Endometrial microvascular endothelial cells (primary cell): ENCODE results near the gene DRP2. TPM values are rescaled to one million over a fixed set of nuclear protein-coding genes. Genes with fewer than 3 reads are reported as not detected.
"Not testable (repeated sequence)": the region's sequence is repeated elsewhere in the genome, so short reads cannot be mapped to it uniquely, and the experiment has no call there.

ENCODE experiments used
- in situ Hi-C: cut with HindIII; loops from 2 replicates; pipeline ENCODE4 v1.10.0; 2017; ENCODE audit warnings: low sequenced_read_pairs, low pct_unique_long_range_greater_than_20kb; ENCODE audit errors: inconsistent ontology term
- total RNA-seq: library from RNA; depleted of rRNA; stranded (reverse); fragments of >200 nt; gene quantifications from one replicate; pipeline ENCODE4 v1.2.3, GENCODE V29; 2015; ENCODE audit errors: inconsistent ontology term

The DRP2 gene, protein sequence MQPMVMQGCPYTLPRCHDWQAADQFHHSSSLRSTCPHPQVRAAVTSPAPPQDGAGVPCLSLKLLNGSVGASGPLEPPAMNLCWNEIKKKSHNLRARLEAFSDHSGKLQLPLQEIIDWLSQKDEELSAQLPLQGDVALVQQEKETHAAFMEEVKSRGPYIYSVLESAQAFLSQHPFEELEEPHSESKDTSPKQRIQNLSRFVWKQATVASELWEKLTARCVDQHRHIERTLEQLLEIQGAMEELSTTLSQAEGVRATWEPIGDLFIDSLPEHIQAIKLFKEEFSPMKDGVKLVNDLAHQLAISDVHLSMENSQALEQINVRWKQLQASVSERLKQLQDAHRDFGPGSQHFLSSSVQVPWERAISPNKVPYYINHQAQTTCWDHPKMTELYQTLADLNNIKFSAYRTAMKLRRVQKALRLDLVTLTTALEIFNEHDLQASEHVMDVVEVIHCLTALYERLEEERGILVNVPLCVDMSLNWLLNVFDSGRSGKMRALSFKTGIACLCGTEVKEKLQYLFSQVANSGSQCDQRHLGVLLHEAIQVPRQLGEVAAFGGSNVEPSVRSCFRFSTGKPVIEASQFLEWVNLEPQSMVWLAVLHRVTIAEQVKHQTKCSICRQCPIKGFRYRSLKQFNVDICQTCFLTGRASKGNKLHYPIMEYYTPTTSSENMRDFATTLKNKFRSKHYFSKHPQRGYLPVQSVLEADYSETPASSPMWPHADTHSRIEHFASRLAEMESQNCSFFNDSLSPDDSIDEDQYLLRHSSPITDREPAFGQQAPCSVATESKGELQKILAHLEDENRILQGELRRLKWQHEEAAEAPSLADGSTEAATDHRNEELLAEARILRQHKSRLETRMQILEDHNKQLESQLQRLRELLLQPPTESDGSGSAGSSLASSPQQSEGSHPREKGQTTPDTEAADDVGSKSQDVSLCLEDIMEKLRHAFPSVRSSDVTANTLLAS
- total RNA-seq, result 0.56 TPM

DNA sequence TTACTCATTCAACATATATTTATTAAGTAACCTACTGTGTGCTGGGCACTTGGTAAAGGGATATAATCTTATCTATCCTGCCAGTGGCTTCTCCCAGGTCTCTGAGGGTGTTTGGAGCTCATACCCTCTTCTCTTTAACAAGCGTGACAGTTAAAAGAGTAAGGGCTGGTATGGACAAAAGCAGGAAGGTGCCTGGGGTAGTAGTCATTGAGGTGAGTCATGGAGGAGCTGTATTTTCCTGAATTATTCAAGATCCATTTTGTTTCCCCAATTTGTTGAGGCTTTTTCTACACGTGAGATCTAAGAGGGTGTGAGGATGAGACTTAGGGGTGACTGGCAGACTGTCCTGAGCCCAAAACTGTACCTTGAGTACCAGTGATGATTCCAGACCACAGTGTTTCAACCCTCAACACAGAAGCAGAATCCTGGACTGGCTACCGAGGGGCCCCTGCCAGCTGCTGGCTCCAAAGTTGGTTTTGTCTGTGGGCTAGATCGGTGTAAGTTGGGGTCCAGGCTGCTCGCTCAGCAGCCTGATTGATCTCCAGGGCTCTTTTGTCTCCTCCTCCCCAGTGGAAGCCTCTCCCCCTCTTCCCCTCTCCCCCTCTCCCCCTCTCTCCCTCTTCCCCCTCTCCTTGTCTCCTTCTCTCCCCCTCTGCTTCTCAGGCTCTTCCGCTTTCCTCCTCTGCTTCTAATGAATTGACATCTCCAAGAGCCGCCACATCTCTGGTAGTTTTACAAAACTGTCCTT lies at the start of gene DRP2:
DRP2 (plus strand) TSS at position 671 of the 748 bp plus-strand sequence. CDS start 11,862 bp downstream, outside the sequence.
- in situ Hi-C loops, result no loop called here

DNA sequence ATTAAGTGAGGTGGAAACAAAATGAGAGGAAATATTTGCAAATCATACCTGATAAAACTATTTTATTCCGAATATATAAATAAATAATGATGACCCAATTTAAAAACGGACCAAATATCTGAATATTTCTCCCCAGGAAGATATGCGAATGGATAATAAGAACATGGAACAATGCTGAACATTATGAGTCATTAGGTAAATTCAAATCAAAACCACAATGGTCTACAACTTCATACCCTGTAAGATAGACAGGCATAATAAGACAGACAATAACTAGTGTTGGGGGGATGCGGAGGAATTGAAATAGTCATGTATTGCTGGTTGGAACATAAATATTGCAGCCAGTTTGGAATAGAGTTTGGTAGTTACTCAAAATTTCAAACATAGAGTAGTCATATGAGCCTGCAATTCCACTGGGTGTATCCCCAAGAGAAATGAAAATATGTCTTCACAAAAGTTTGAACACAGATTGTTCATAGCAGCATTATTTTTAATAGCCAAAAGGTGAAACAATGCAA lies 47.6 kb upstream of the DRP2 start:
- in situ Hi-C loops, result no loop called here

DNA sequence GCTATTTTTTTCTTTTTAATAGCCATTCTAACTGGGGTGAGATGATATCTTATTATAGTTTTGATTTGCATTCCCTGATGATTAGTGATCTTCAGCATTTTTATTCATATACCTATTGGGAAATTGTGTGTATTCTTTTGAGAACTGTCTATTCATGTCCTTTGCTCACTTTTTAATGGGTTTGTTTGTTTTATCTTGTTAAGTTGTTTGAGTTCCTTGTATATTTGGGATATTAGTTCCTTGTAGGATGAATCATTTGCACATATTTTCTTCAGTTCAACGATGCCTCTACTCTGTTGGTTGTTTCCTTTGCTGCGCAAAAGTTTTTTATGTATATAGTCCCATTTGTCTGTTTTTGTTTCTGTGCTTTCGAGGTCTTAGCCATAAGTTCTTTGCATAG lies 43.1 kb upstream of the DRP2 start:
- in situ Hi-C loops, result no loop called here

DNA sequence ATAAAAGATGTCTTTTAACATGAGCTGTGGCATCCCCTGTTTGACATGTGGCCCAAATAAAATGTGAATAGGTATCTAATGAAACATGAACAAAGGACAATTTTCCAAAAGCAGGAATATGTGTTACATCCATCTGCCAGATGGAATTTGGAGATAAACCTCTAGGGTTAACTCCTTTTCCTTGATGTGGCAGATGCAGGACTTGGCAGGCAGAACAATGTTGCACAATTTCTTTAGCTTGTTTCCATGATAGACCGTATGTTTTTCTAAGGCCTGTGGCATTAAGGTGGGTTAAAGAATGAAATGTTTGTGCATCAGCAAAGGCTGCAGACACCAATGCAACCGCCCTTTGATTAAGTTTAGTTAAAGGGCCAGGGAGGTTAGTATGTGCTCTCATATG lies 34.7 kb upstream of the DRP2 start:
- in situ Hi-C loops, result not testable (repeated sequence)

DNA sequence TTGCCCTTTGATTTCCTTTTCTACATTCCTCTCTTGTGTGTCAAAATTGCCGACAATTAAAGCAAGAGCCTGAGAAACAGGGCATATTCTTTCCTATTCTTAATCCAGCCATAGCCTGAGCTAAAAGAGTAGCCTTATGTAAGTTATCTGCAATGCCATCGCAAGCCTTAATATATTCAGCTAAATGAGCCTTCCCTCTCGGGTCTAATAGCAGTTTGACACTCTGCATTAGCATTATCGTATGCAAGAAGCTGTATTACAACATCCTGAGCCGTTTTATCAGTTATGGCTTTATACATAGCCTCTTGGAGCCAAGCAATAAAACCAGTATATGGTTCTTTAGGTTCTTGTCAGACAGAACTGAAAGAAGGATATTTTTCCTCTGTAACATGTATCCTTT lies 31.6 kb upstream of the DRP2 start:
- in situ Hi-C loops, result not testable (repeated sequence)

DNA sequence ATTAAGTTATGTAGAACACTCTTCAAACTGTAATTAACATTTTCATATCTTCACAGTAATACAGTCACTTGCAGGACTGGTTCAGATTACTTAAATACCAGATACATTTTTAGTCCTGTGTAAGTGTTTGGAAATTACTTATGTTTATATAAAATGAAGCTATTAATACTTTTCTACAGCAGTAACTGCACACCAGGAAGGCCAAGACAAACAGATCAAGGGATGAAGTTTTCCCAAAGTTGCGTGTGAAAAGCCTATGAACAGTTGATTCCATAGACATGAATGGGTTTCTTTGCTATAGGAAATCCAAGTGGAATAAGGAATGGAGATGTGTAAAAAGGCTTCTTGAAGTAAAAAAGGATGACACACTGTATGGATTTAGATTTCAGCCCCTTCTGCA lies 28.9 kb upstream of the DRP2 start:
- in situ Hi-C loops, result no loop called here

DNA sequence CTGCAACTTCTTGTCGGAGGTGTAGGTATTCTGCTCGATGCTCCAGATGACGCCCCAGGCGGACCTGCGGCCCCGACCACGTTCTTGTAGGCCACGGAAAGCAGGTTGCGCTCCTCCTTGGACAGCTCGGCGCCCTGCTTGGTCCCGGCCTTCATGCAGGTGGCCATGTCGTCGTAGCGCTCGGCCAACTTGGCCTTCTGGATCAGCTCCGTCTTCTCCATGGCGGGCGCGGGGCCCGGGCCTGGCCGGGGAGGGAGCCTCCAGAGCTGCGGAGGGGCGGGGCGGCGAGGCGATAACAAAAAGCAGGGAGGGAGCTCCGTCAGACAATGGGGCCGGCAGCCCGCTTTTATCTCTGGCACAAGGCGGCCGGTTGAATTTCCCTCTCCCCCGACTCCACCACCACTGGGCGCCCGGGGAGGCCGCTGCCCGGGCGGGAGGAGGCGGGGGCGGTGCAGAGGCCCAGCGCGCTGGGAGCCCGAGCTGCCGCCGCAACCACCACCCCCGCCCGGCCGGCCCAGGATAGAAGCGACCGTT lies 28.3 kb upstream of the DRP2 start:
- in situ Hi-C loops, result no loop called here

DNA sequence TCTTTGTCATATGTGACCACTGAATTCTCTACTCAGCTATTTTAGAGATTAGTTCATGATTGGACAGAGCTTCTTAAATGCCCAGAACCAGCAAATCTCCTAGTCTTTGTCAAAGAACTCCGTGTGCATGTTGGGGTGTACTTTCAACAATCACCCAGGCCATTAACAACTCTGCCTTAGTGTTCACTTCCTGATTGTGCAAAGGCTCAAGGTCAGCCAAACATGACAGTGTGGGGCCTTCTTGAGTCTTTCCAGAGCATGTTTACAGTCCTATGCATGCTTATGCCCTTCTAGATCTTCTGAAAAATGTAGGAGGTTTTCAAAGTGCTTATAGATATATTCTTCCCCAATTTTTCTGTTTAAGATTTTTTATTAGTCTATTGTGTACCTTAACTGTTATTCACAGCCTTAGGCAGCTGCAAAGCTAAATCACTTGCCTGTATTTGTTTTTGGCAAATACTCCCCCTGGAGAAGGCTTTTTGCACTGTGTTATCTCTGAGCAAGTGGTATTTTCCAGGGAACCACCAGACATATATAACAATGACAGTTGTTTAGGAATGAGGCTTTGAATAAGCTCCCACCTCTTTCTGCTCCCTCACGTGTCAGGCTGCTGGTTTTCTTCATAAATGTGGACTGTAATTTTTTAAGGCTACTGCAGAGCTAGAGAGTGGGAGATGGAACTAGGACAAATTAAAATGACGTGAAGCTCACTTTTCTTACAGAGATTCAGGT lies 24.0 kb upstream of the DRP2 start:
- in situ Hi-C loops, result no loop called here

DNA sequence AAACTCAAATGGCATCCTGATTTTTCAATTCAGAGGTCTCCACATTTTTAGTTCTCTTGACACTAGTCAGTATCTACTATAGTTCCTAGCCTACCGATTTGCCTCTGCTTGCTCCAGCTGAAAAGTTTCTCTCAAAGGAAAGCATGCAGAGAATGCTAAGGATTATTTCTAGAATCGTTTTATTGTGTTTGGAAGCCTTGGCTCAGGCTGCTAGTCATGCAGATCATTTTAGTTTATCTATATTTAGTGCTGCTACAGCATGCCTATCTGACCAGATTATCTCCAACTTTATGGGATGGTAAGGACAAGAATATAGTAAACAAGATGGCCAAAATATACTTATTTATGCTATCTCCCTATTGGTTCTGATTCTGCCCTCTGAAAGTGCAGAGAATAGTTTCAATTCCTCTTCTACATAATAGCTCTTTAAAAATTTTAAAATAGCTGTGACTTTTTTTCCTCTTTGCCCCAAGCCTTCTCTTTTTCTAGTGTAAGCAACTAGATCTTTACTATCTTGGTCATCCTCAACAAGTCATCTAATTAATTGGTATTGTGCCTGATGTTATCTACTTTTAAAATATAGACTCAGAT lies 15.7 kb upstream of the DRP2 start:
- in situ Hi-C loops, result no loop called here

DNA sequence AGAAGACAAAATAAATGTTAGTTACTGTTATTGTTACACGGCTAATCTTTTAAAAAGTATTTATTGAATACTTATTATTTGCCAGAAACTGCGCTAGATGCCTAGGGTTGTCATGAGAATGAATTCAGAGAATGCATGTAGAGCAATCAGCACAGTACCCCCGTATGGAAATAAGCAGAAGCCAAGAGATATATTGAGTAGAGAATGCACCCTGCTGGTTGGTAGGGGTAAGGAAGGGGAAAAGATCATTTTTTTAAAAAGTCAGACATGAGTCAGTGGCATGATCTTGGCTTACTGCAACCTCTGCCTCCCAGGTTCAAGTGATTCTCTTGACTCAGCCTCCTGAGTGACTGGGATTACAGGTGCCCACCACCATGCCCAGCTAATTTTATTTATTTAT lies 13.1 kb upstream of the DRP2 start:
- in situ Hi-C loops, result no loop called here

DNA sequence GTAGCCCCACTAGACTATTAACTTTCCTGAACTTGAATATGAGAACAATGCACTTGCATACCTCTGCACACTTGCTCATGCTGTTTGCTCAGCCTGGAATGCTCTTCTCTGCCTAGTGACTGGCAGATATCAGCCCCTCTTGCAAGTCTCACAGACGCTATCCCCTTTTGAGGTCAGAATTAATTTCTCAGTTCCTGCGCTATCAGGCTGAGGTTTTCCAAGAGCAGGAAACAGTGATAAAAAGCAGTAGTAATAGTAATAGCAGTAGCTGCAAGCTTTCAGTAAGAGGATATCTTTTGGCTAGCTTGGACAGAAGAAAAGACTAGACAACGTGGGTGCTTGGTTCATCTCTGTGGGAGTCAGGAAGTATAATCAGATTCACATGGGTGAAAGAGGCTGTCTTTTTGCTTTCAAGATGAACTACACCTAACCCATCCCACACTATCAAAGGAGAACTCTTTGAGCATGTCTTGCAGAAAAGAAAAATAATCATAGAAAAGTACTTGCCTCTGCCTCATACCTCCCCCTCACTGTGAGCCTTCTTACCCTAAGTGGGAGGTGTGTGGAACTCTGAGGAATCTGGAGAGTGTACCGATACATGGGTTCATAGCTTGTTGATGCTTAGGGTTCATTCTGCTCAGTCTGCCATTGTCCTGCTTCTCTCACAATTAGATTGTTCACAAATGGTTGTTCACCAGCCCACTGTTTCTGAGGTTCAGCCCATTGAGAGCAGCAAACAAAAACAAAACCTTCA lies 11.3 kb upstream of the DRP2 start:
- in situ Hi-C loops, result no loop called here

DNA sequence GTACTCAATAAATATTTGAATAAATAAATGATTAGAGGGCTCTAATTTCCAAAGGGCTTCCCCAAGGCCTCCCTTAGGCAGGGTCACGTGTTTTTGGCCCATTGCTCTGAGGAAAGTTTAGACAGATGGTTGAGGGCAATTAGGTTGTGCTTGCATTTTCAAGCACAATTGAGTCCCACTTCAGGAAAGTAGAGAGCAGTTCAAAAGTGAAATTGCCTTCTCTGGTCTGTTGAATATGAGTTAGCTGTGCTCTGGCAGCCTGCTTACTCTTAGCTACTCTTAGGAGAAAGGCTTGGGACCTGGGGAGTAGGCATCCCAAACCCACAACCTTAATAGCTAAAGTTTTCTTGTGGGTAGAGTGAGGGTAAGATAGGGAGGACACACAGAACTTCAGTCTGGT lies 9.0 kb upstream of the DRP2 start:
- in situ Hi-C loops, result no loop called here

DNA sequence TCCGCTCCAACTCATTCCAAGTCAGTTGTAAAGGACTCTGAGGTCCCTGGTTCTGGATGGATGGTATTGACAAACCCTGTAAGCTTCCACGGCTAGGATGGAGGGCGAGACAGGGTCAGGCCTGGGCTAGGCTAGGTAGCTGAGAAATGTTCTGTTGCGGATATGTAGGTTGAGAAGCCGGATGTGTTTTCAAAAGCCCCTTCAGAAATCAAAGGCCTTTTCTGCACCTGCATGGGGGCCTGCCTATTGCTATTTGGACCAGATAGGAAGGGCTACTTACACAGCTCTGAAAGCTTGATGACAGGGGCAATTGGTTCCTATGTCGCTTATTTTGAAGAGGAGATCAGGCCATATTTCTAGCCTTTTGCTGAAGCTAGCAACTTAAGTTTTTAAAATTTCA lies 1.9 kb upstream of the DRP2 start:
- in situ Hi-C loops, result no loop called here

DNA sequence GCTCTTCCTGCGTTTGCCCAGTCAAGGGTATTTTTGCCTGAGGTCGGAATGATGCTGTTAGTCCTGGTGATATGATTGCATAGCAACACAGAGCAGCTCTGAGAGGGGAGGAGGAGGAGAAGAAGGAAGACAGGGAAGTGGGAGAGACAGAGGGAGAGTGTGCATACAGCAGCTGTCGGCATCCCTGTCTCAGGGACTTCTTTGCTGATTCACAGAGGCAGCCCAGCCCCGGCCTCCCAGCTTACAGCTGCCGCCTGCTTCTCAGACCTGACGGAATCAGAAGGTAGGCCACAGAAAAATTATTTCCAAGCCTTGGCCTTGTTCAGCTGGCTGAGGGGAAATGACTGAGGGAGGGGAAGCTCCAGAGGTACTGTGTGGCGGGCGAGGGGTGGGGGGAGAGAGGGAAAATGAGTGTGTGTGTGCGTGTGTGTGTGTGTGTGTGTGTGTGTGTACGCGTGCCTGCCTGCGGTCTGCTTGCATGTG lies 319 bp downstream of the DRP2 start:
- in situ Hi-C loops, result no loop called here

DNA sequence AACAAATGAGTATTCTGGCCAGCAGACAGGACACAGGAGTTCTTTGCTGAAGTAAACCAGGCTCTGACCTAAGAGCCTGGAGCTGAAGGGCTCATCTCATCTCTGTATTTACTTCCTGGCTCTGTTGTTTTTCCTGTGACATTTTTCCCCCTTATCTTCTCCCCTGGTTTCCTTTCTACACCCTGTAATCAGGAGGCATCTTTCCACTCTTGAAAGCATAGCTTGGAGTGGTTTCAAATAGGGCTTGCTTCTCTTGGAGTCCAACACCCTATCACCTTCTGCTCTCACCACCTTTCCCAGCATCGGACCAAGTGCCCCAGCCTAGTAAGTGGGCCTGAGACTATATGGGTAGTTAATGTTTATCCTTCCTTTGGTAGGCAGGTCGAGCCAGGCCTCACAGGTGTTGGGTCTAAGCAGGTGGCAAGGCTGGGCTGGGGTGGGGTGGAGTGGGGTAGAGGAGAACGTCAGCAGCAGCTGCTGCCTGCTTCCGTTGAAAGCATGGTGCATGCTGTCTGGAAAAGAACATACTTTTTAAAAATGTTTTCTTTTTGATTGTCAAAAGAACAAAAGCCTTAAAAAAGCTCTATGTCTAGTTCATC lies 1.2 kb downstream of the DRP2 start:
- in situ Hi-C loops, result no loop called here

DNA sequence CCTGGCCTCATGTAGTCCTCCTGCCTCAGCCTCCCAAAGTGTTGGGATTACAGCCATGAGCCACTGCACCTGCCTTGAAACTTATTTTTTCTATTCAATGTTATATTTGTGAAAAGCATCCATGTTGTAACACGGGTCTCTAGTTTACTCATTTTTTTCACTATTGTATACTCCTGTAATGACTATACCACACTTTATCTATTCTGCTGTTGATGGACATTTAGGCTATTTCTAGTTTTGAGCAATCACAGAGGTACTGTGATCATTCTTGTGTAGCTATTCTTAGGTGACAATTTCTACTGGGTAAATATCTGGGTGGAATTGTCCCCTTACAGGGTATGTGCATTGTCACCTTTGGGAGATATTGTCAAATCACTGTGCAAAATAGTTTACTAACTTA lies 3.6 kb downstream of the DRP2 start:
- in situ Hi-C loops, result no loop called here

DNA sequence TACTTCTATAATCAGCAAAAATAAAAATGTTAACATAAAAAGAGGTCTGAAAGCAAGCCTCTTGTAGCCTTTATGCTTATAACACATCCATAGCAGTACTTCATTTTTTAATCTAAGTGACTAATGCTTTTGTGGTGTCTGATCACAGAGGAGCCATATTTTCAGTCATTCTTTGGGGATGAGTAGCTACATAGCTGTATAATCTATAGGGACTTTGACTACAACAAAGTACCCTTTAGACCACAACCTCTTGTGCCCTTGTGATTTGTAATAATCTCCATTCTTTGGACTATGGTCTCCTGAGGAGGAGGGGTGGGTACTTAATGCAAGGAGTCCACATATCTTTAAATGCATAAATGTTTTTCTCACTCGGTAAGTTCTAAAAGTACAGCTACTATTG lies 9.6 kb downstream of the DRP2 start:
- in situ Hi-C loops, result no loop called here
